T-helper 1 cell (primary cell): ENCODE data around the gene MMGT1.
"Not testable (repeated sequence)": the region's sequence is repeated elsewhere in the genome, so short reads cannot be mapped to it uniquely, and the experiment has no call there.

ENCODE experiments used
- DNase-seq, 5 donors: peaks; one replicate each; pipeline ENCODE4 v3.0.0-alpha.2; 2012 to 2020

Gene MMGT1

GRCh38 chrX:135920516-135920915 lies 53.3 kb downstream of the MMGT1 start:
- not testable (repeated sequence) for DNase-seq

GRCh38 chrX:135914404-135914803 lies 59.4 kb downstream of the MMGT1 start:
- no peak for DNase-seq
